ENCODE data around the gene MARCHF5.
"Not testable (repeated sequence)": the region's sequence is repeated elsewhere in the genome, so short reads cannot be mapped to it uniquely, and the experiment has no call there.

The MARCHF5 gene

DNA sequence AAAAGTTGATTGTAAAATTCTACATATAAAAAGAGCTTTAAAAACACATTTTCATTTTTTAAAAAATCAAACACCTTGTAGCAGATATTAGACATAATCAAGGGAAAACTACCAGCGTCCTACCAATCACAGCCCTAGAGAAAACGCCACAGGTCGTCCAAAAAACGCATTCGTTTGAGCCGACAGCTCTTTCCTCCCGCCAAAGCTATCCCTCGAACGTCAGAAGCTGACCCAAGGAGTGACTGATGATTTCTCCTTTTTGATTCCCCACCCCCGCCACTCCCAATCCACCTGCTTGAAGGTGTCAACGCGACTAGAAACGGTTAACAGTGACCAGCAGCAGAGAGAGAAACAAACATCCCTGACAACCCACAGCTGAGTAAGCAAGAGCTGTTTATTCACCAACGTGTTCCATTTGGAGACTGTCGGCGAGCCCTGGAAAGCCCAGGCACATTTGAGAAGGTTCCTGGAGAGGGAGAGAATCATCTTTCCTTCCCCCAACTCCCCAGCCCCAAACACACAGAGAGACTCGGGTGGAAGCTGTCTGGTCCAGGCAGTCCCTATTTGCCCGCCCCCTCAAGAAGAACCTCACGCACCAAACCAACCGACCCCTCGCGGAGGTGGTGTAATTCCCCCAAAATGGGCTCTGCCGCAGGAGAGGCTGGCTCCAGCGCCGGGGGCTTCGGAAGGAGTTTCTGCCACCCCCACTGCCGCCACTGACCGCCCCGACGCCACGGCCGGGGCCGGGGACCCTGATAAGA is 711 bp upstream of the MARCHF5 start:
- Mint-ChIP-seq H3K9me3 (no peaks in the 10 kb centered on the region), H3K27ac (peak overlapping the region; percentile 90 to 97), H3K27me3 (no peaks in the 10 kb centered on the region), H3K4me1 (peaks cover 30% of the 10 kb centered on the region), H3K4me3 (peak overlapping the region; percentile 92 to 95)
- ATAC-seq (peak; percentile 45), DNase-seq (peak; percentile 48 to 50)

DNA sequence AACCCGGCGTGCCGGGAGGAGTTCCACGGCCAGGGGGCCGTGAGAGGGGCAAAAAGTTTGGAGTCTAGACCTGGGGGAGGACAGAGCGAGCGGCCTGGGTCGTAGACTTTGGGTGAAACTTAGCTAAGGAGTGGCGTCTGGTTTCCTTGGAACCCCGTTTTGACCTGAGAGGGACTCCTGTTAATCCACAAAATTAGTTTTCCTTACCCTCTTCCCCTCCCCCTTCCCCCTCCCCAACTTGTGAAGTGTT is 574 bp downstream of the MARCHF5 start:
- no peaks in the 10 kb centered on the region for H3K9me3 Mint-ChIP-seq
- ATAC-seq (peak; percentile 27), DNase-seq (no peak)
- H3K4me3 Mint-ChIP-seq: peak overlapping the region; percentile 92 to 95
- peaks cover 24% of the 10 kb centered on the region for H3K4me1 Mint-ChIP-seq
- H3K27me3 Mint-ChIP-seq: no peaks in the 10 kb centered on the region
- peak overlapping the region; percentile 88 to 97 for H3K27ac Mint-ChIP-seq

DNA sequence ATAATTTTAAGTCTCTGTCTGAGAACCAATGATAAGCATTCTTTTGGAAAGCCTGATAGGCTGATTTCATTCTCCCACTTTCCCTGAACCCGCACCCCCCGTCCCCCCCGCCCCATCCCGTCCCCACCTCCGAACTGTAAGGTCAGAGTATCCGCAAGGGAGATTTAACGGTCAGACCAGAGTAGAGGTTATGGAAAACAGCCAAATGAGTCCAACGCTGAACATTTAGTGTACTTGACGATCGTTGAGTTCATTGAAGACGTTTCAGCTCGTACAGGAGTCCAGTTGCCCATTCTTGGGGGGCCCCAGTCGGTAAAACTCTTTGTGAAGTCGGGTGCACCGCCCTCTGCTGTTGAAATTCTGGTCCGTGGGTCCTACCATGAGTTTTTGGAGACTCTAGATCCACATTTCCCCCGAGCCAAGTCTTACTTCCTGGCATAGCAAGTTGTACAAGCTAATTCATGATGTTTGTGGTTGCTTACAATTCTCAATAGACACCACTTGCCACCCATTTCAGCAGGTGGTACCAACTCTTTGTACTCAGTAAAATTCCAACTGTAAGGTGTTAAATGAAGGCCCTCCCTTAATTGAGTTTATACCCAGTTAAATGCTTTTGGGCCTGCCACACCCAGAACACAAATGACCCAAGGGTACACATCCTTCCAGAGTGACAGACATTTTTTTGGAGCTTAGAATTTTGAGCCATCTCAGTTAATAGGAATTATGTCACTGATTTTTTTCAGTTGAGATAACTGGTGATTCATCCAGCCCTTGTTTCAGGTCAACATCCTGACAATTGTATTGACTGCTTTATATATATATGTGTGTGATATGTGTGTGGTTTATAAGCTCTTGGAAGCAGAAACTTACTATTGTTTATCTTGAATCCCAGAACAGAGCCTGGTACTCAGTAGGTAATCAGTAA is 1.2 kb downstream of the MARCHF5 start:
- H3K27ac Mint-ChIP-seq: peak overlapping the region; percentile 88
- peaks cover 24% of the 10 kb centered on the region for H3K4me1 Mint-ChIP-seq
- peak overlapping the region; percentile 92 to 95 for H3K4me3 Mint-ChIP-seq
- no peak for ATAC-seq
- H3K27me3 Mint-ChIP-seq: no peaks in the 10 kb centered on the region
- no peaks in the 10 kb centered on the region for H3K9me3 Mint-ChIP-seq
- peak; percentile 45 to 57 for DNase-seq

DNA sequence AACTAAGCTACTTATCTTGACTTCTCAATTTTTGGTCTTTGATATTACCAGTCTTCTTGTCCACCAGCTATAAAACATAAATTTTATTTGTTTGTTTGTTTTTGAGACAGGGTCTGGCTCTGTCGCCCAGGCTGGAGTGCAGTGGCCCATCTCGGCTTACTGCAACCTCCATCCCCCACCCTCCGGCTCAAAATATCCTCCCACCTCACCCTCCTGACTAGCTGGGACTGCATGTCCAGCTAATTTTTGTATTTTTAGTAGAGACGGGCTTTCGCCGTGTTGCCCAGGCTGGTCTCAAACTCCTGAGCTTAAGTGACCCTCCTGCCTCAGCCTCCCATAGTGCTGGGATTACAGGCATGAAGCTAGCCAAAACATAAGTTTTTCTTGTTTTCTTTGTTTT is 7.5 kb downstream of the MARCHF5 start:
- no peak for ATAC-seq
- H3K27ac Mint-ChIP-seq: peak overlapping the region in 1 of 2 donors; percentile 36
- H3K4me1 Mint-ChIP-seq: peaks cover 49% of the 10 kb centered on the region
- no peaks in the 10 kb centered on the region for H3K27me3 Mint-ChIP-seq
- no peak overlapping the region for H3K4me3 Mint-ChIP-seq
- no peak for DNase-seq
- H3K9me3 Mint-ChIP-seq: no peaks in the 10 kb centered on the region

DNA sequence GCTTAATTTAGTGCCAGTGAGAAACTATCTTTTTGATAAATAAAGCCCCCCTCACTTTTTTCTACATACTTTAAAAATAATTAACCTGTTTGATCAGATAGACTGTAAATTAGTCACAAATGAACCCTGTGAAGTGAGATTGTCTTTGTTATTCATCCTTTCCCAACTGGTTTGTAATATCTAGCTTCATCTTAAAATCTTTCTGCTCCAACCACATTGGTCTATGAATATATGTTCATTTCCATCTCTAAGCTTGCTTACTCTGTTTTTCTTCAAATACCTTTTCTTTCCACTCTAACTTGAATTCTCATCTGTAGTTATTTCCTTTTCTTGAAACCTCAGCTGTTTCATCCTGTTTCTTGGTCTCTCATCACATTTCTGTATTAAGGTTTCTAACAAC is 12.1 kb downstream of the MARCHF5 start:
- H3K27ac Mint-ChIP-seq: peak overlapping the region in 1 of 2 donors; percentile 44
- ATAC-seq: peak; percentile 55
- H3K27me3 Mint-ChIP-seq: no peaks in the 10 kb centered on the region
- no peak for DNase-seq
- H3K4me1 Mint-ChIP-seq: peaks cover 46% of the 10 kb centered on the region
- peak overlapping the region in 1 of 2 donors; percentile 7 for H3K4me3 Mint-ChIP-seq
- no peaks in the 10 kb centered on the region for H3K9me3 Mint-ChIP-seq

DNA sequence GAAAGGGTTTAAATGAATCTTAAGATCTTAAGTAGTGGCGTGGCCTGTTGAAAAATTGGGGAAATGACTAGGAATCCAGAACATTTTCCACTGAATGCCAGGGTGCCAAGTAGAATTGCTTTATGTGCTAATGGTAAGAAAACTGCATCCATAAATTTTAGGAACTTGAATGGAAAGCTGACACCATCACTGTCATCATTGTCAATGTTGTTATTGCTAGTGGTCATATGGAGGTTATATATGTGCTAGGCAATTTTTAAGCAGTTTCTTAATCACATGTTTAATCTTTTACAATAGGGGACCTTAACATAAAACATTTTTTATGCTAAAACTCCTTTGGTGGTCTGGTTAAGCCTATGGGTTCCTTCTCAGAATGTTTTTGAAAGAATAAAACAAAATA is 13.1 kb downstream of the MARCHF5 start:
- Mint-ChIP-seq H3K27ac (no peak overlapping the region), H3K27me3 (no peaks in the 10 kb centered on the region), H3K9me3 (no peaks in the 10 kb centered on the region), H3K4me1 (peaks cover 41% of the 10 kb centered on the region), H3K4me3 (no peak overlapping the region)
- DNase-seq (no peak), ATAC-seq (no peak)

DNA sequence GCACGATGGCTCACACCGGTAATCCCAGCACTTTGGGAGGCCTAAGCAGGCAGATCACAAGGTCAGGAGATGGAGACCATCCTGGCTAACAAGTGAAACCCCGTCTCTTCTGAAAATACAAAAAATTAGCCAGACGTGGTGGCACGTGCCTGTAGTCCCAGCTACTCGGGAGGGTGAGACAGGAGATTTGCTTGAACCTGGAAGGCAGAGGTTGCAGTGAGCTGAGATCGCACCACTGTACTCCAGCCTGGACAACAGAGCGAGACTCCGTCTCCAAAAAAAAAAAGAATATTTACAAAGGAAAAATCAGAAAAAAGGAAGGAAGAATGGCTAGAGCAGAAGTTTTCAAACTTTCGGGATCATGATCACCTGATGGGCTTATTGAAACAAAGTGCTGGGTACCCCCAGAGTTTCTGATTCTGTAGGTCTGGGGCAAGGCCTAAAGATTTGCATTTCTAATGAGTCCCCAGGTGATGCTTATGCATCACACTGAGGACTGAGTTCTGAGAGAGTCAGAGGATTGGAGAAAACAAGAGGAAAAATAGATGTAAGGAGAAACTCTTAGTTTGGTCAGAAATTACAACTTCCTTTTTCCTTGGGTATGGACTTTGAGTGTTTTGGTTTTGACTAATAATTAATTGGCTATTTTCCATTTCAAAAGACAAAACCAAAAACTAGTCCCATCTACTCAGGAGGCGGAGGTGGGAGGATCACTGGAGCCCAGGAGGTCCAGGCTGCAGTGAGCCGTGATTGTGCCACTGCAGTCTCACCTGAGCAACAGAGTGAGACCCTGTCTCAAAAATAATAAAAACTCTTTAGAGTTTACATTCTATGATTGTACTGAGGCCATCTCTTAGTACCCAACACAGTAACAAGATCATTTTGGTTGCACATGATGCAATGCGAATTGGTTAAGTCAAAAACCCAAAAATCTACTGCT is 14.4 kb downstream of the MARCHF5 start:
- no peaks in the 10 kb centered on the region for H3K27me3 Mint-ChIP-seq
- H3K4me3 Mint-ChIP-seq: no peak overlapping the region
- no peaks in the 10 kb centered on the region for H3K9me3 Mint-ChIP-seq
- H3K4me1 Mint-ChIP-seq: peaks cover 37% of the 10 kb centered on the region
- DNase-seq (no peak), ATAC-seq (no peak)
- H3K27ac Mint-ChIP-seq: peak overlapping the region in 1 of 2 donors; percentile 21

DNA sequence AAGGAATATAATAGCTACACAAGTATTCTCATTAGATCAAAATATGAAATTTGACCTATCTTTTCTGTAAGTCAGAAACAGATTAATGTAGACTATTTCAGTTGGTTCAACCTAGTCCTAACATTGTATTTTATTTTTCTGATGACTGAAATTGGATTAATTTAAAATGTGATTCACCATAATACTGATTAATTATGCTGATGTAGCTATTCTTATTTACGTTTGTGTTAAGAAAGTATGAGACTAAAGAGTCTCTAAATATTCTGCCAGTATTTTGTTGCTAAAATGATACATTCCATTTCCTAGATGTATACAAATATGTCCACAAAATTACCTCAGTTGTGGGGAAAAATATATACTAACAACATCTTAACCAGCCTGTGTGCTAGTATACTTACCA is 18.3 kb downstream of the MARCHF5 start:
- DNase-seq (no peak), ATAC-seq (no peak)
- H3K4me1 Mint-ChIP-seq: peaks cover 31% of the 10 kb centered on the region
- no peak overlapping the region for H3K27ac Mint-ChIP-seq
- H3K27me3 Mint-ChIP-seq: no peaks in the 10 kb centered on the region
- H3K4me3 Mint-ChIP-seq: no peak overlapping the region
- no peaks in the 10 kb centered on the region for H3K9me3 Mint-ChIP-seq

DNA sequence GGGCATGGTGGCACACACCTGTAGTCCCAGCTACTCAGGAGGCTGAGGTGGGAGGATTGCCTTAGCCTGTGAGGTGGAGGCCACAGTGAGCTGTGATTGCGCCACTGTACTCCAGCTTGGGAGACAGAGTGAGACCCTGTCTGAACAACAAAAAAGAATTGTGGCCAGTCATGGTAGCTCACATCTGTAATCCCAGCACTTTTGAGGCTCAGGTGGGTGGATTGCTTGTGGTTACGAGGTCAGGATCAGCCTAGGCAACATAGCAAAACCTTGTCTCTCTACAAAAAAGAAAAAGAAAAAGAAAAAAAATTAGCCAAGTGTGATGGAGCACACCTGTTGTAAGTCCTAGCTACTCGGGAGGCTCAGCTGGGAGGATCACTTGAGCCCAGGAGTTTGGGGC is 22.8 kb downstream of the MARCHF5 start:
- Mint-ChIP-seq H3K27ac (peak overlapping the region in 1 of 2 donors; percentile 69), H3K9me3 (no peaks in the 10 kb centered on the region), H3K4me3 (no peak overlapping the region), H3K27me3 (no peaks in the 10 kb centered on the region), H3K4me1 (peaks cover 23% of the 10 kb centered on the region)
- no peak for DNase-seq
- no peak for ATAC-seq

DNA sequence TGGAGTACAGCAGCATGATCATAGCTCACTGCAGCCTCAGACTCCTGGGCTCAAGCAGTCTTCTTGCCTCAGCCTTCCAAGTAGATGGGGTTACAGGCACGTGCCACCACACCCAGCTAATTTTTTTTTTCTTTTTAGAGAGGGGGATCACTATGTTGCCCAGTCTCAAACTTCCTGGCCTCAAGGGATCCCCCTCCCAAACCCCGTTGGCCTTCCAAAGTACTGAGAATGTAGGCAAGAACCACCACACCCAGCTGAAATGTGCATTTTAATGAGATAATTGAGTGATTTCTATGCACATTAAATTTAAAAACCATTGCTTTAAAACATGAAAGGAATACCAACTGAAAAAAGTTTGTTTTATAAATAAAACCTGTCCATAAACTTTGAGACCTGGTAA is 25.6 kb downstream of the MARCHF5 start:
- Mint-ChIP-seq H3K4me1 (peaks cover 7% of the 10 kb centered on the region), H3K9me3 (peaks cover 0 to 5% of the 10 kb centered on the region in 2 donors), H3K27me3 (no peaks in the 10 kb centered on the region), H3K27ac (no peak overlapping the region), H3K4me3 (no peak overlapping the region)
- DNase-seq (no peak), ATAC-seq (no peak)

DNA sequence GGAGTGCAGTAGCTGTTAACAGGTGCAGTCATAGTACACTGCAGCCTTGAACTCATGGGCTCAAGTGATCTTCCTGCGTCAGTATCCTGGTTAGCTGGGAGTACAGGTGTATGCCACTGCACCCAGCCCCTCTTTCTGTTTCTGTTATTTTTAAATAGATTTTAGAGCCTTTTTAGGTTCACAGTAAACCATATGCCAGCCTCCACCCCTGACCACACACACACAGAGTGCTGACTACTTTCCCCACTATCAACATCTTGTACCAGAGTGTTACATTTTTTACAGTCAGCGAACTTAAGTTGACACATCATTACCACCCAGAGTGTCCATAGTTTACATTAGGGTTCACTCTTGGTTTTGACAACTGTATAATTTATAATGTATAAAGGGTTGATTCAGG is 32.1 kb downstream of the MARCHF5 start:
- ATAC-seq: no peak
- H3K27me3 Mint-ChIP-seq: no peaks in the 10 kb centered on the region
- DNase-seq: no peak
- peaks cover 0 to 5% of the 10 kb centered on the region in 2 donors for H3K9me3 Mint-ChIP-seq
- peaks cover 12% of the 10 kb centered on the region for H3K4me1 Mint-ChIP-seq
- H3K4me3 Mint-ChIP-seq: no peak overlapping the region
- no peak overlapping the region for H3K27ac Mint-ChIP-seq

DNA sequence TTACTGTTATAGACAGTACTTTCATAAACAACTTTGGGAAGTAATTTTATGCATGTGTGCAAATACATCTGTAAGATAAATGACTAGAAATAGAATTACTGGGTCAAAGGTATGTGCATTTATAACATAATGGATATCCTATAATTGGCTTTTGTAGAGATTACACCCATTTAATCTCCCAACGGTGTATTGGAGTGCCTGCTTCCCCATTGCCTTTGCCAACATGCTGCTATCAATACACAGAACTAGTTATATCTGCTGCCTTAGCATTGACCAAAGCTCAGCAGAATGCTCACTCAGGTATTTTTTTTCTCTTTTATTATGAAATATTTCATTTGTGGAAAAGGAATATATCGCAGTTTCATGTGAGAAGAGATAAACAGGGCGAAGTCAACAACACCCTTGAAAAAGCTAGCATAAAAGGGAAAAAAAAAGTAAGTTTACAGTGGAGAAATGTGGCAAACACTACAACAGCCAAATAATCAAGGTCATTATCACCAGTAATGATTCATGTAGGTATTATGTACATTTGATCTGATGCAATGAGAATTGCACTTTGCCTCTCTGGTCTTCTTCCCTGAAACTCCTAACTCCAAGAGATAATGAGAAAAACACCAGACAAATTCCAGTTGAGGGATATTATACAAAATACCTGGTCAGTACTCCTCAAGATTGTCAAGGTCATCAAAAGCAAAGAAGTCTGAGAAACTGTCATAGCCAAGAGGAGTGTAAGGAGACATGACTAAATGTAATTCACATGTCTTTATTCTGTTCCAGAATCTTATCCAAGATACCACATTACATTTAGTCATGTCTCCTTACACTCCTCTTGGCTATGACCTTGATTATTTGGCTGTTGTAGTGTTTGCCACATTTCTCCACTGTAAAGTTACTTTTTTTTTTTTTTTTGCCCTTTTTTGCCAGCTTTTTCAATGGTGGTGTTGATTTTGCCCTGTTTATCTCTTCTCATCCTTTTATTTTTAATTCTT is 36.8 kb downstream of the MARCHF5 start:
- Mint-ChIP-seq H3K27ac (no peak overlapping the region), H3K4me1 (peaks cover 16% of the 10 kb centered on the region)
- ATAC-seq: no peak

DNA sequence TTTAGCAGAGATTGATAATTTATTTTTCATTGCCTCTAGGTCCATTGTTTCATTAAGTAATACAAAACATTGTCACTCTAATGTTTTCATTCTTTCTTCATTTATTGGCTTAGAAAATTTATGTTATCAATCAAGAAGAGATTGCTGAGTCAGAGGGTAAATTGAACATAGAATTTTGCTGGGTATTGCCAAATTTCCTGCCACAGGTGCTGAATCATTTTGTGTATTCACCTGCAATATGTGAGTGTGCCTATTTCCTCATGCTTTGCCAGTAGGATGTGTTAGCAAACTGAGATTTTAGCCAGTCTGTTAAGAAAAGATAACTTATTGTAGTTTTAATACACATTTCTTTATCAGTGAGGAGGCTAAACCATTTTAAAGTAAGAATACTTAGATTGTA is 38.0 kb downstream of the MARCHF5 start:
- H3K4me3 Mint-ChIP-seq: no peak overlapping the region
- ATAC-seq (no peak), DNase-seq (no peak)
- peaks cover 11% of the 10 kb centered on the region for H3K4me1 Mint-ChIP-seq
- H3K27ac Mint-ChIP-seq: no peak overlapping the region
- no peaks in the 10 kb centered on the region for H3K27me3 Mint-ChIP-seq
- H3K9me3 Mint-ChIP-seq: no peaks in the 10 kb centered on the region

More for the DNA sequence above, 36.8 kb downstream of the MARCHF5 start:
- no peaks in the 10 kb centered on the region for H3K27me3 Mint-ChIP-seq
- no peaks in the 10 kb centered on the region for H3K9me3 Mint-ChIP-seq
- no peak for DNase-seq
- H3K4me3 Mint-ChIP-seq: no peak overlapping the region

DNA sequence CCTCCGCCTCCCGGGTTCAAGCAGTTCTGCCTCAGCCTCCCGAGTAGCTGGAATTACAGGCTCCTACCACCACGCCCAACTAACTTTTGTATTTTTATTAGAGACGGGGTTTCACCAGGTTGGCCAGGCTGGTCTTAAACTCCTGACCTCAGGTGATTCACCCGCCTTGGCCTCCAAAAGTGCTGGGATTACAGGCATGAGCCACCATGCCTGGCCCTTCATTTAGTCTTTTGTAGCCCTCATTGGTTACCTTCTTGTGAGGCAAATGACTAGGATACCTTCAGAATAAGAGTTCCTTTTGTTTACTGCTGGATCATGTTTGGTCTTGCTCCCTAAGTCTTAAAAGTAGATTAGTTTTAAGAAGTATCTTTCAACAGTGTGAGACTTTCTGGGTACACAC is 39.0 kb downstream of the MARCHF5 start:
- peaks cover 11% of the 10 kb centered on the region for H3K4me1 Mint-ChIP-seq
- not testable (repeated sequence) for H3K27ac Mint-ChIP-seq, H3K27me3 Mint-ChIP-seq, ATAC-seq, DNase-seq, H3K4me3 Mint-ChIP-seq, H3K9me3 Mint-ChIP-seq
